Measurements from ENCODE around the gene GPC6.

- no peak for TF ChIP-seq CTCF (IDR thresholded peaks at IDR 0.05)
- TF ChIP-seq POLR2A (IDR thresholded peaks at IDR 0.05), result no peak
- TF ChIP-seq EP300 (IDR thresholded peaks at IDR 0.05), result no peak
- no peak for TF ChIP-seq POLR2AphosphoS5 (IDR thresholded peaks at IDR 0.05)
Observed at GRCh38 chr13:93680329-93680728, 453.7 kb downstream of the GPC6 start.
